GM21619 (cell line): Measurements from ENCODE around the gene ARHGAP26.
"Not testable (repeated sequence)": the region's sequence is repeated elsewhere in the genome, so short reads cannot be mapped to it uniquely, and the experiment has no call there.

Source experiments
- ATAC-seq: cut with Tn5 transposase; IDR thresholded peaks from one replicate; pipeline ENCODE4 v1.9.1; 2021; ENCODE audit not compliant: unreplicated experiment

Gene ARHGAP26

GRCh38 chr5:143106174-143106573 is 336.0 kb downstream of the ARHGAP26 start:
- no peak for ATAC-seq

GRCh38 chr5:143108498-143109128 is 338.4 kb downstream of the ARHGAP26 start:
- ATAC-seq: no peak

- ATAC-seq: no peak
Observed at GRCh38 chr5:143110591-143110990, 340.4 kb downstream of the ARHGAP26 start.

- ATAC-seq: no peak
Observed at GRCh38 chr5:143111799-143112198, 341.6 kb downstream of the ARHGAP26 start.

GRCh38 chr5:143113461-143113860 is 343.3 kb downstream of the ARHGAP26 start:
- no peak for ATAC-seq

GRCh38 chr5:143114481-143114880 is 344.3 kb downstream of the ARHGAP26 start:
- ATAC-seq: no peak

GRCh38 chr5:143115381-143115780 is 345.2 kb downstream of the ARHGAP26 start:
- no peak for ATAC-seq

- ATAC-seq: no peak
Observed at GRCh38 chr5:143116814-143117213, 346.6 kb downstream of the ARHGAP26 start.

- no peak for ATAC-seq
Observed at GRCh38 chr5:143117821-143118220, 347.6 kb downstream of the ARHGAP26 start.

- no peak for ATAC-seq
Observed at GRCh38 chr5:143118222-143118621, 348.0 kb downstream of the ARHGAP26 start.

GRCh38 chr5:143118818-143119217 is 348.6 kb downstream of the ARHGAP26 start:
- not testable (repeated sequence) for ATAC-seq

- ATAC-seq: peak; percentile 53
Observed at GRCh38 chr5:143119291-143119769, 349.2 kb downstream of the ARHGAP26 start.

GRCh38 chr5:143119881-143120341 is 349.7 kb downstream of the ARHGAP26 start:
- ATAC-seq: peak; percentile 17

- no peak for ATAC-seq
Observed at GRCh38 chr5:143120460-143121134, 350.4 kb downstream of the ARHGAP26 start.

GRCh38 chr5:143121135-143121475 is 350.9 kb downstream of the ARHGAP26 start:
- no peak for ATAC-seq

GRCh38 chr5:143124593-143124992 is 354.4 kb downstream of the ARHGAP26 start:
- ATAC-seq: no peak

GRCh38 chr5:143126174-143127019 is 356.2 kb downstream of the ARHGAP26 start:
- ATAC-seq: no peak

GRCh38 chr5:143128412-143129071 is 358.4 kb downstream of the ARHGAP26 start:
- ATAC-seq: no peak

- no peak for ATAC-seq
Observed at GRCh38 chr5:143129203-143129602, 359.0 kb downstream of the ARHGAP26 start.

- no peak for ATAC-seq
Observed at GRCh38 chr5:143129910-143130612, 359.9 kb downstream of the ARHGAP26 start.
